Loucy (cell line): ENCODE results near the gene NAV2.

Experiments
- CTCF ChIP-seq: fragments of 200-600 bp; sonication (generic); conservative IDR thresholded peaks from 2 replicates; pipeline ENCODE4 v1.5.1; 2014; ENCODE audit warnings: mild to moderate bottlenecking, antibody characterized with exemption, low read length
- EZH2phosphoT487 ChIP-seq: fragments of 200-600 bp; IDR thresholded peaks from 2 replicates; pipeline ENCODE4 v1.6.1; 2018; ENCODE audit warnings: antibody characterized with exemption, mild to moderate bottlenecking, moderate library complexity, borderline replicate concordance

- TF ChIP-seq CTCF (no peak), EZH2phosphoT487 (no peak)
These were observed 198.3 kb downstream of the NAV2 start for GRCh38 chr11:19910931-19911330.
